Fibroblast of skin of right quadriceps (primary cell): Measurements from ENCODE around the gene AFAP1L1.
"Not testable (repeated sequence)": the region's sequence is repeated elsewhere in the genome, so short reads cannot be mapped to it uniquely, and the experiment has no call there.

Experiments used
- DNase-seq: peaks from one replicate; pipeline ENCODE4 v3.0.0-alpha.2; 2013

The AFAP1L1 gene

GRCh38 chr5:149262315-149262714, 9.3 kb upstream of the AFAP1L1 start:
- DNase-seq: no peak

DNA sequence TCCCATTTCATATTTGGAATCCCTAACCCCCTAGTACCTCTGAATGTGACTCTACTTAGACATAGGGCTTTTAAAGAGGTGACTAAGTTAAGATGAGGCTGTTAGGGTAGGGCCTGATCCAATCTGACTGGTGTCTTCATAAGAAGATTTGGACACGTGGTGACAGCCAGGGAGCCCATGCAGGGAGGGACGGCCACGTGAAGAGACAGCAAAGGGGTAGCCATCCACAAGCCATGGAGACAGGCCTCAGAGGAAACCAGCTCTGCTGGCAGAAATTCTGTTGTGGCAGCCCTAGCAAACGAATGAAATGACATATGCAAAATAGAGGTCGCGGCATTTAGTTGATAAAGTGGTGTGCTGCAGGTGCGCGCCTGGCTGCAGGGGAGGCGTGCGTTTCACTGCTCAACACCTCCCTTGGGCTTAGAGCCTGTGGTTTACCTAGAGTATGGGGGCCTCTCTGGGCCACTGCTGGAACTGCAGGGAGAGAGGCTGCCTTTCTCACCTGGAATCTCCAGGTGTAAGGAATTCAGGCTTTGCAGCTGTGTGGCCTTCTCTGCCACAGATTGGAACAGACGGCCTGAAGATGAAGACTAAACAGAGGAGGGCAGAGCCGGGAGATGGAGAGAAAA, 7.1 kb upstream of the AFAP1L1 start:
- DNase-seq: no peak

DNA sequence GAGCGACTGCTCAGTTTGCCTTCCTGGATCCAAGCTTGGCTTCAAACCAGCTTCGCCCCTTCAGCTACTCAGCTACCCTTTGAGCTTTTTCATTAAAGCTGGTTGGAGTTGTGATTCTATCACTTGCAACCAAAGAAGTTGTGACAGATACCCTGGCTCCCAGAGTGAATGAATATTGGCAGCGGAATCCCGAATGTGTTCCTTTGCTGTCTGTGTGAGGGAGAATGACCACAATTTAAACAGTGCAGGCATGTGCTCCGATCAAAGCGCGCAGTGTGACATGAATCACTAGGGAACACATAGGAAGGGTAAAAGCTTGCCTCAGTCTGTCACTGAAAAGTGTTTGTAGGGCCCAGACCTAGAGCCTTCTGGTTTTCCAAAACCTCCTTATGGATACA, 6.6 kb upstream of the AFAP1L1 start:
- DNase-seq: no peak

DNA sequence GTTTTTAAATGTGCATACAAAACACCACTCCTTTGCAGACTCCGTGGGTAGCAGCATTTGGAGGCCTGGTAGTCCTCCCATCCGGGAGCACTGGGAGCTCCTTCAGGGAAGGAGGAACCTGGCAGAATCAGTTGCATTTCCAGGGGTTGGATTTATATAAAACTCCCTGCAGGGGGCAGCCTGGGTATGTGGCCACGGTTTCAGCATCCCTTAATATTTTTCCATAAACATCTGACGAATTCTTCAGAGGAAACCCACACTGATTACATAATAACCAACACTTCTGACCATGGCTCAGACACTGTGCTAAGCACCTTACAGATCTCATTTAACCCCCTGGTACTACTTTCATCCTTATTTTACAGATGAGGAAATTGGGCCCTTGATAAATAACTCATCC, 6.1 kb upstream of the AFAP1L1 start:
- peak; percentile 47 for DNase-seq

GRCh38 chr5:149267241-149267973, 4.3 kb upstream of the AFAP1L1 start:
- no peak for DNase-seq

DNA sequence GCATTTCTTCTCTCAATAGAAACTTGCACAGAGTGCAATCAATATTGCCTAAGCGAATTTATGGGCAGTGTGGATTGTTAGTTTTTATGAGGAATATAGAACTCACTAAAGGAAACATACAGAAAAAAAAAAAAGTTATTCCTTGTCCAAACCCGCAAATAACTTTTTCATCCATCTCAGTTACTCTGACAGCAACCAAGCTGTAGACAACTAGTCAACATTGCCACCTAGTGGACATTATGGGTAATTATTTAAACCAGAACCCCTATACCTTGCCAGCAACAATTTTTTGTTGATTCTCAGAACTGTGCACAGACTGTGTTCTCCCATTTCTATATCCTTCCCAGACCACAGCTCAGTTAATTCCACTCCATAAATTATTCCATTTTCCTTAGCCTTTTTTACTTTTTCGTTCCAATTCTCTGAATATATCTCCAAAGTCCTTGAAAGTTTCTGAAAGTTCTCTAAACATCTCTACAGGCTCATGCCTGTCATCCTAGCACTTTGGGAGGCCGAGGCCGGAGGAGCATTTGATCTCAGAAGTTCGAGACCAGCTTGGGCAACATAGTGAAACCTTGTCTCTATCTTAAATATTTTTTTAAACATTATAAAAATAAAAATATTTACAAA, 2.6 kb upstream of the AFAP1L1 start:
- DNase-seq: peak; percentile 61

DNA sequence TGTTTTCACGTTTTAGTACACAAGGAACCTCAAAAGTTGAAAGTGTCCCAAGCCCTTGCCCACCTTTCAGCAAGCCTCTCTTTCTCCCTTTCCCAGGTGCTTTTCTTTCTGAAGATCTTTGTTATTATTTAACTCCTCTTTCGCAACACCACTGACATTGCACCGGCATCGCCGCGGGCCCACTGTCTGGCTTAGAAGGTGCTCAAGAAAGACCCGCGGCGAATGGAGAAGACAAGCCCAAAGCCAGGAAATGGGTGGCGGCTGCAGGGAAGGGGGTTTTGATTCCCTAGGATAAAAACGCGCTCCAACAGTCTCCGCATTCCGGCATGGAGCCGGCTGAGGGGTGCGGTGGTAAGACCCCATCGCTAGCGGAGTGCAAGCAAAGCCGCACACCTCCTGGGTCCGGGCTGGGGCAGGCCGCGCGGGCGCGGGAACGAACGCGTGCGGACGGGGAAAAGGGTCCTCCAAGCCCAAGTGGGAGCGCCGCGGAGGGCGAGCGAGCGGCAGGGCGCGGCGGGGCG, 404 bp upstream of the AFAP1L1 start:
- no peak for DNase-seq

GRCh38 chr5:149272781-149273180, 1.1 kb downstream of the AFAP1L1 start:
- not testable (repeated sequence) for DNase-seq

DNA sequence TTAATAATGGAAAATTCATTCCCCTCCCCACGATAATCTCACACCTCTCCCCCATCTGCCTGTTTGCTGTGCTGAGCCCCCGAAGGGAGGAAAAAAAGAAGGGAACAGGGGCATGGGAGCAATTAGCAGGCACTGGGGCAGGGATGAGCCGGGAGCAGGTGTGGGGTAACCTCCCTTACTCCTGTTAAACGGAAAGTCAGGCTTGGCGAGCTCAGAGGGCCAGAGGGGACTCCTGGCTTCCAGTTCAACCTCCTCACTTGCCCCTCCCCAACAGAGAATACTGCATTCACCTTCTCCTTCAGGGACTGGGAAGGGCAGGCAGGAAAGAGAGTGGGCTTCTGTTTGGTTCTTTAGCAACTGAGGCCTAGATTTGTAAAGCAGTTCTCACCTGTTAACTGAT, 1.6 kb downstream of the AFAP1L1 start:
- DNase-seq: no peak

- DNase-seq: no peak
Measured at GRCh38 chr5:149273950-149274349, 2.3 kb downstream of the AFAP1L1 start.

GRCh38 chr5:149274939-149275338, 3.3 kb downstream of the AFAP1L1 start:
- DNase-seq: no peak

DNA sequence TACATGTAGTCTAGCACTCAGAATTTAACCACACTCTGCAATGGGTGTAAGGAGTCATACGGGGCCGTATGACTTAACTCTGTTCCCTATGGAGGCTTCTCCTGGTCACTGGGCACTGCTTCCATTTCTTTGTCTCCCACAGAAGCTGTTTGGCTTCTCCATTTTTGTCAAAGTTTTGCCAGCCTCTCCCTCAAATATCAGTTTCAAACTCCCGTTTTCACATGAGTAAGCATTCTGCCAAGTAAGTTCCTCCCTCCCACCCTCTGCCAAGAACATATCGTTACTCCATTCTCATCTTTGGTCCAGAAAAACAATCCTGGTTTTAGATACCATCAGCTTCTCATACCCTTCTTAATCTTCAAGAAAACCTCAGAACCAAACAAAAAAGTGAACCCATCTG, 6.1 kb downstream of the AFAP1L1 start:
- no peak for DNase-seq

DNA sequence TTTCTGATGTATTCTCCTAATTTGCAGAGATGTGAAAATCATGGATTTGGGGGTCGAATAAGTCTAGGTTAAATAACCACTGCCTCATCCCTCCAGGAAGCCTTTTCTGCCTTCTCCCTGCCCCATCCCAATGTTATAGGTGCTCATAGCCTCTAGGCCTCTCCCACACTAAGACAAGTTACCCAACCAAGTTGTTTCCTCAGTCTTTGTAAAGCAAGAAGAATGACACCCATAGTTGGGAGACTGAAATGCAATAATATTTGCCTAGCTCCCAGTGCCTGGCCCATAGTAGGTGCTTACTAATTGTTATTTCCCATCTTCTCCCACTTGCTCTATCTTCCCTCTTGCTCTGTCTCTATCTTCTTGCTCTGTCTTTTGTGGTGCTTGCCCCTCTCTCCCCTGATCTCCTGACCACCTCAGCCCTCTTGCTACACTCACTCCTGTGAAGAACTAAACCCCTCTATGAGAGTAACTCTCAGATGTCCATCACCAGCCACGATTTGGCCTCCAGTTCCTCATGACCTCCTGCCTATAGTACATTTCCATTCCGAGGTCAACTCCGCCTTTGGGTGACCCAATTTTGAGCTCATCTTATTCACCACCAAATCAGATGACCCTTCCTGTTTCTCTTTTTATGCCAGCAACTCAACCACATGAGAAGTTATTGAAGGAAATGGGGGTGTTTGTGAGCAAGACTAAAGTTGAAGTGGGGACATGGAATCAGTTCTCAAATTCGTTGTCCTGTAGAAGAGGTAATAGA, 7.0 kb downstream of the AFAP1L1 start:
- DNase-seq: no peak

DNA sequence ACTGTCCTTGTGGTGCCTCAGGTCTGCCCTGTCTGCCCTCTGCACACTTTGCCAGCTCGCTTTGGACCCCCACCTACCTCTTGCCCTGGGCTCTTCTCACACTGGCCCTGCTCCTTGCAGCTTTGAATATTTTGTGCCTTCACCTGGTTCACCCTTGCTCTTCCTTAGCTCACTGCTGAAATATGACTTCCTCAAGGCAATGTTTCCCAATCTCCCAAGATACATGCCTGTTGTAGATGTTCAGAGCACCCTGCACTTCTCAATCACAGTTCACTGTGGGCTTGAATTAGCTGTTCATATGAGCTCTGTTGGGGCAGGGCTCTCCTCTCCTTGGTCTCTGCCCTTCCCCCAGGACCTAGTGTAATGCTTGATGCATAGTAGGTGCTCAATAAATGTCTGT, 8.0 kb downstream of the AFAP1L1 start:
- no peak for DNase-seq

GRCh38 chr5:149280124-149280523, 8.5 kb downstream of the AFAP1L1 start:
- DNase-seq: no peak

GRCh38 chr5:149280802-149281201, 9.1 kb downstream of the AFAP1L1 start:
- DNase-seq: no peak

DNA sequence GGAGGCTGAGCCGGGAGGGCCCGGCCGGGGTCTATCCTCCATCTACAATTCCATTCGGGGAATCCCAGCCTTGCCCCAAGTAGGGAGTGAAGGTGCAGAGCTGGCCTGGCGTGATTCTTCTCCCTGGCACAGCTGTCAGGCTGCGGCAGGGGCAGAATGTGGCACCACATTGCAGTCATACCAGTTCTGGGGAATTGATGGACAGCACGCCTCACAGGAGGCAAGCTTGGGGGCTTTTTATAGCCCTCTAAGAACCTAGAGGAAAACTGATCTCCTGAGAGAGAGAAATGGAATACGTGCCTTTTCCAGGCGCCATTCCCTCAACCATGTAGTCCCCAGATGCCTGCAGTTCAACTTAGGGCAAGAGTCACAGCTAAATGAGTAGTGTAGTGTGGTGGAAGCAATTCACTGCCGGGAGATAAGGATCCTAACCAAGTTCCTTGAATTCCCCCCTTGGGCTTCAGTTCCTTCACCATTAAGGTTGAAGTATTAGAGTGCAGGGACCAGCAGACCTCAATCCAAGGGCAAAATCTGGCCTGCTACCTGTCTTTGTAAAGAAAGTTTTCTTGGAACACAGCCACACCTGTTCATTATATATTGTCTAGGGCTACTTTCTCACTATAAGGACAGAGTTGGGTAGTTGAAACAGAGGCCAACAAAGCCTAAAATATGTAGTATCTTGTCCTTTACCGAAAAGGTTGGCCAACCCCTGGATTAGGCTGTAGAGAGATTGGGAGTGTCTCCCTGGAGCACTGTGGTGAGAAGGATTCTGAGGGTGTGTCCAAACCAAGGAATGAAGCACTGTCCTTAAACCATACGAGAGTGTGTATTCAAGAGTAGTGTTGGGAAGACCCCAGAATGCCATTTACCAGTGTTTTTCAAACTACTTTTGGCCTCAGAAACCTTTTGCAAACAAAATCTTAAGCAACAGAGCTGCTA, 10.6 kb downstream of the AFAP1L1 start:
- no peak for DNase-seq

DNA sequence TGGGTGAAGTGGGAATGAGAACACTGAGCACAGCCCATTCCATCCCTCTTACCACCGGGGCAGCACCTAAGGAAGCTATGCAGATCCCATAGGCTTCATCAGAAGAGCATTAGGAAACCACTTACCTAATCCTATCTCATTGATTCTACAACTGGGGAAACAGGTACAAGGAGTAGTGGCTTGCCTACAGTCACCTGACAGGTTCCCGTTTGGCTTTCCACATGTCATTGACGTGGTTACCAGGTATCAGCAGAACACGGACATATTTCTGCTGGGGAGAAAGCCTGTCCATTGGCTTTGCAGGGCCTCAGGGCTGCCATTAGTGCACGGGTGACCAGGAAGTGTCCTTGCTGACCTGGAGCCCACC, 11.3 kb downstream of the AFAP1L1 start:
- DNase-seq: no peak

DNA sequence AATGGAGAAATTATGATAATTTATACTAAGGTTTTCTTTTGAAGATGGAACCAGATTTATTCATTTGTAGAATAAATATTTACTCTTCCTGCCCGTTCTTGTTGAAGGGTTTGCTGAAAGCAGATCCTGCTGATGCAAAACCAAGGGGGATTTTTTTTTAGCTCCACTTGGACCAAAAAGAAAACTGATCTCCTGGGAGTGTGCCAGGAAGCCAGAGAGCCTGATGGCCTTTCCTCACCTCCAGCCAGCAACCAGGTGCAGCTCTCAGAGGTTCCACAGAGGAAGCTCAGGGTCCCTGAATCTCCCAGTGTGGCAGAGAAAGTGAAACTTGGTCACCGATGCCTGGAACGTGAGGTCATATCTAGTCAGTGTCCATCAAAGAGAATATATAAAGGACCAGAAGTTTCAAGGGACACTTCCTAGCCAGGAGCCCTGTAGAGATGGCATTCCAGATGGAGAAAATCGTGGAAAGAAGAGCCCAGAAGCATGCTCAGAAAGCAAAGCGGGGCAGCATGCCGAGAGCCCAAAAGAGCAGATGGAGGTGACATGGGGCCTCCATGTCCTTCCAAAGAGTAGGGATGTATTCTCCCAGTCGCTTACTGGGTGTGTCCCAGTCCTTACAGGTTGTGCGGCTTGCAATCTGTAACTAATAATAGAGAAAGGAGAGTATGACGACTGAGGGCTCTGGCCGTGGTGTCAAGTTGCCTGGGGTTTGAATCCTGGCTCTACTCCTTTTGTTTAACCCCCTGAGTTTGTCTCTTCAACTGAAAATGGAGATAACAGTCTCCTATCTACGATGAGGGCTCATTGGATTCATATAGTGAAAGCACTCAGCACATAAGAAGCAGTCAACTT, 12.2 kb downstream of the AFAP1L1 start:
- no peak for DNase-seq

GRCh38 chr5:149284501-149284900, 12.8 kb downstream of the AFAP1L1 start:
- DNase-seq: peak; percentile 51

DNA sequence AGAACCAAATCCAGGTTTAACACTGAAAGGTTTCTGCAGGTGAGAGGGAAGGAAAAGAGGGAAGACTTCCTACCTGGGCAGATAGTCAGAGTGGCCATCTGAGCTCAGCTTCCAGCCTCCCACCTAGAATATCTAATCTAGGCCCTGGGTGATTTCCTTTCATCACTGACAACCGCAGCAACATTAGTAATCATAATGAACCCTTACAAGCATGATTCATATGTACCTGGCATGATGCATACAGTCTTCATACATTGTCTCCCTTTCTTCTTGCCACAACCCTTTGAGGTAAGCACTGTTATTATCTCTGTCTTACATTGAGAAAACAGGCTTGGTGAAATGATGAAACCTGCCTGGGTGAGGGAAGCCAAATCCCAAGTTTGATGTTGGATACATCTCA, 13.5 kb downstream of the AFAP1L1 start:
- DNase-seq: no peak
